GM18511 (cell line): Measurements from ENCODE around the gene GEMIN8.

Experiments used
- ATAC-seq: cut with Tn5 transposase; IDR thresholded peaks from one replicate; pipeline ENCODE4 v1.9.1; 2021; ENCODE audit warnings: mild to moderate bottlenecking, moderate library complexity; ENCODE audit not compliant: unreplicated experiment

GEMIN8 gene

GRCh38 chrX:14017399-14017798 lies 12.3 kb downstream of the GEMIN8 start:
- ATAC-seq = no peak

GRCh38 chrX:14015941-14016340 lies 13.8 kb downstream of the GEMIN8 start:
- no peak for ATAC-seq

GRCh38 chrX:14015294-14015693 lies 14.4 kb downstream of the GEMIN8 start:
- ATAC-seq = no peak

GRCh38 chrX:14014526-14014925 lies 15.2 kb downstream of the GEMIN8 start:
- no peak for ATAC-seq

GRCh38 chrX:14013054-14013453 lies 16.6 kb downstream of the GEMIN8 start:
- no peak for ATAC-seq

GRCh38 chrX:14010566-14010965 lies 19.1 kb downstream of the GEMIN8 start:
- ATAC-seq = no peak

- no peak for ATAC-seq
Observed at GRCh38 chrX:14006540-14006939, 23.2 kb downstream of the GEMIN8 start.

- no peak for ATAC-seq
Observed at GRCh38 chrX:14003876-14004425, 25.7 kb downstream of the GEMIN8 start.

GRCh38 chrX:14003028-14003427 lies 26.7 kb downstream of the GEMIN8 start:
- no peak for ATAC-seq

GRCh38 chrX:13996650-13997049 lies 33.0 kb downstream of the GEMIN8 start:
- no peak for ATAC-seq

GRCh38 chrX:13994536-13995080 lies 35.1 kb downstream of the GEMIN8 start:
- ATAC-seq = no peak

GRCh38 chrX:13994104-13994503 lies 35.6 kb downstream of the GEMIN8 start:
- ATAC-seq = no peak

- no peak for ATAC-seq
Observed at GRCh38 chrX:13990126-13990800, 39.4 kb downstream of the GEMIN8 start.

- peak; percentile 79 for ATAC-seq
Observed at GRCh38 chrX:13985697-13986435, 43.8 kb downstream of the GEMIN8 start.

- ATAC-seq = no peak
Observed at GRCh38 chrX:13983734-13984133, 46.0 kb downstream of the GEMIN8 start.

GRCh38 chrX:13968198-13968597 lies 61.5 kb downstream of the GEMIN8 start:
- ATAC-seq = no peak

- ATAC-seq = no peak
Observed at GRCh38 chrX:13967636-13968035, 62.1 kb downstream of the GEMIN8 start.

GRCh38 chrX:13966793-13967125 lies 62.9 kb downstream of the GEMIN8 start:
- ATAC-seq = no peak

GRCh38 chrX:13966071-13966792 lies 63.5 kb downstream of the GEMIN8 start:
- no peak for ATAC-seq

- no peak for ATAC-seq
Observed at GRCh38 chrX:13965531-13965930, 64.2 kb downstream of the GEMIN8 start.

GRCh38 chrX:13956998-13957397 lies 72.7 kb downstream of the GEMIN8 start:
- no peak for ATAC-seq
